Sigmoid colon (tissue), 7 donors: ENCODE data around the gene TAC4. TPM values are rescaled to one million over a fixed set of nuclear protein-coding genes. Genes with fewer than 3 reads are reported as not detected.

Experiments
- DNase-seq: peaks from one replicate; pipeline ENCODE4 v3.0.0-alpha.2; 2019
- H3K27ac ChIP-seq, 4 donors: fragments of 200-600 bp; sonication (generic); one replicate each; pipeline ENCODE4 v1.5.1; 2016 to 2019; ENCODE audit warnings: mild to moderate bottlenecking in 1 of 4
- H3K27me3 ChIP-seq, 3 donors: fragments of 200-600 bp; sonication (generic); one replicate each; pipeline ENCODE4 v1.5.1; 2019; ENCODE audit warnings: mild to moderate bottlenecking in 1 of 3
- H3K36me3 ChIP-seq, 4 donors: fragments of 200-600 bp; sonication (generic); one replicate each; pipeline ENCODE4 v1.5.1; 2016 to 2019
- H3K4me1 ChIP-seq, 4 donors: fragments of 200-600 bp; sonication (generic); one replicate each; pipeline ENCODE4 v1.5.1; 2017 to 2019
- H3K4me3 ChIP-seq, 4 donors: fragments of 200-600 bp; sonication (generic); one replicate each; pipeline ENCODE4 v1.5.1; 2017 to 2019; ENCODE audit warnings: mild to moderate bottlenecking in 2 of 4, moderate library complexity in 1 of 4
- H3K9me3 ChIP-seq, 4 donors: fragments of 200-600 bp in 3 of 4; sonication (generic) in 3 of 4; one replicate each; pipeline versions ENCODE4 v1.5.1 to v1.6.1; 2013 to 2019
- CTCF ChIP-seq, 4 experiments: fragments of 450-650 bp in 3 of 4; fragments of 200-600 bp in 1 of 4; IDR thresholded peaks; one replicate each; pipeline ENCODE4 v1.5.1; 2016 to 2019; ENCODE audit warnings: antibody characterized with exemption in 4 of 4, mild to moderate bottlenecking in 3 of 4, moderate library complexity in 2 of 4
- EP300 ChIP-seq, 4 donors: sonication (generic); formaldehyde crosslinking; IDR thresholded peaks; one replicate each; pipeline ENCODE4 v1.6.1; 2017; ENCODE audit warnings: antibody characterized with exemption in 4 of 4
- POLR2A ChIP-seq, 2 donors: fragments of 450-650 bp; IDR thresholded peaks; one replicate each; pipeline ENCODE4 v1.6.1; 2016; ENCODE audit warnings: antibody characterized with exemption in 2 of 2, mild to moderate bottlenecking in 2 of 2, moderate library complexity in 2 of 2
- POLR2AphosphoS5 ChIP-seq, 4 donors: sonication (generic); formaldehyde crosslinking; IDR thresholded peaks; one replicate each; pipeline ENCODE4 v1.6.1; 2017; ENCODE audit warnings: antibody characterized with exemption in 4 of 4
- WGBS, 2 donors: extraction: QIAGEN DNeasy Blood & Tissue Kit; methylation state at CpG; one replicate each; pipeline ENCODE4 v1.1.7; 2013; 5-methylcytosine and 5-hydroxymethylcytosine counted together
- intact Hi-C: fragments of 100-400 bp; cut with DNase I; formaldehyde crosslinking; loops from one replicate; pipeline ENCODE4 v1.15.1; 2023
- polyA plus RNA-seq, 3 donors: library from polyadenylated mRNA; stranded (reverse); fragments of 200-250 nt; gene quantifications; one replicate each; pipeline ENCODE4 v1.2.3, GENCODE V29; 2013
- total RNA-seq, 4 donors: library from RNA; depleted of rRNA; stranded (reverse); fragments of >200 nt; gene quantifications; one replicate each; pipeline ENCODE4 v1.1.0, GENCODE V29; 2016
- donor health status: healthy with polysubstance abuse.
- donor health status: Bipolar disorder and iron deficiency.
- donor health status: healthy.

The TAC4 gene
- total and polyA plus RNA-seq, 7 donors = 3.6 TPM; not detected in 6

GRCh38 chr17:49798182-49798581, 49.7 kb downstream of the TAC4 start:
- DNase-seq = no peak
- TF ChIP-seq EP300 (IDR thresholded peaks at IDR 0.05) = no peak
- TF ChIP-seq POLR2A (IDR thresholded peaks at IDR 0.05) = no peak
- TF ChIP-seq POLR2AphosphoS5 (IDR thresholded peaks at IDR 0.05) = no peak
- no peak for TF ChIP-seq CTCF (IDR thresholded peaks at IDR 0.05)
- peaks cover 0 to 10% (median 8%) of the 10 kb centered on the region in 4 donors for H3K4me1 ChIP-seq
- H3K27me3 ChIP-seq = no peaks in the 10 kb centered on the region
- intact Hi-C loops = no loop called here
- no peak overlapping the region for H3K4me3 ChIP-seq
- 91 to 93% methylated on average over 8 of the region's 8 CpGs for WGBS, 2 donors
- peaks cover 19 to 94% (median 40%) of the 10 kb centered on the region in 4 donors for H3K36me3 ChIP-seq
- no peaks in the 10 kb centered on the region for H3K9me3 ChIP-seq
- H3K27ac ChIP-seq = no peak overlapping the region

GRCh38 chr17:49795372-49795771, 52.5 kb downstream of the TAC4 start:
- 76 to 93% methylated on average over 5 of the region's 5 CpGs for WGBS, 2 donors
- no peaks in the 10 kb centered on the region for H3K27me3 ChIP-seq
- no peak overlapping the region for H3K27ac ChIP-seq
- no peaks in the 10 kb centered on the region for H3K9me3 ChIP-seq
- H3K4me1 ChIP-seq = peaks cover 0 to 37% (median 31%) of the 10 kb centered on the region in 4 donors
- peaks cover 29 to 91% (median 42%) of the 10 kb centered on the region in 4 donors for H3K36me3 ChIP-seq
- intact Hi-C loops = no loop called here
- TF ChIP-seq POLR2A (IDR thresholded peaks at IDR 0.05) = no peak
- no peak for TF ChIP-seq CTCF (IDR thresholded peaks at IDR 0.05)
- no peak for TF ChIP-seq POLR2AphosphoS5 (IDR thresholded peaks at IDR 0.05)
- no peak for TF ChIP-seq EP300 (IDR thresholded peaks at IDR 0.05)
- no peak for DNase-seq
- H3K4me3 ChIP-seq = no peak overlapping the region

- H3K4me3 ChIP-seq = no peak overlapping the region
- H3K9me3 ChIP-seq = no peaks in the 10 kb centered on the region
- 97 to 98% methylated on average over 3 of the region's 3 CpGs for WGBS, 2 donors
- TF ChIP-seq EP300 (IDR thresholded peaks at IDR 0.05) (no peak), CTCF (IDR thresholded peaks at IDR 0.05) (no peak), POLR2AphosphoS5 (IDR thresholded peaks at IDR 0.05) (no peak)
- no peak for DNase-seq
- H3K36me3 ChIP-seq = peaks cover 18 to 71% (median 26%) of the 10 kb centered on the region in 4 donors
- peaks cover 0 to 49% (median 42%) of the 10 kb centered on the region in 4 donors for H3K4me1 ChIP-seq
- no peaks in the 10 kb centered on the region for H3K27me3 ChIP-seq
- intact Hi-C loops = loop anchor here (5.0 kb wide), 1 partner anchor 49 kb away; no protein-coding TSS in a partner anchor
- no peak overlapping the region for H3K27ac ChIP-seq
These were observed 54.6 kb downstream of the TAC4 start for GRCh38 chr17:49793309-49793708.

GRCh38 chr17:49789243-49789578, 58.7 kb downstream of the TAC4 start:
- intact Hi-C loops = no loop called here
- WGBS, 2 donors = 3% methylated on average over 17 of the region's 17 CpGs
- no peaks in the 10 kb centered on the region for H3K27me3 ChIP-seq
- TF ChIP-seq EP300 (IDR thresholded peaks at IDR 0.05) = no peak
- no peak for TF ChIP-seq POLR2AphosphoS5 (IDR thresholded peaks at IDR 0.05)
- TF ChIP-seq CTCF (IDR thresholded peaks at IDR 0.05) = no peak
- TF ChIP-seq POLR2A (IDR thresholded peaks at IDR 0.05) = no peak
- no peaks in the 10 kb centered on the region for H3K9me3 ChIP-seq
- H3K4me3 ChIP-seq = peak overlapping the region; percentile 24 to 99 (median 93)
- H3K27ac ChIP-seq = peak overlapping the region; percentile 98 to 100 (median 100)
- no peak for DNase-seq
- peaks cover 0 to 62% (median 53%) of the 10 kb centered on the region in 4 donors for H3K4me1 ChIP-seq
- peaks cover 8 to 31% (median 12%) of the 10 kb centered on the region in 4 donors for H3K36me3 ChIP-seq
